Stimulated activated CD8-positive, alpha-beta memory T cell treated with anti-CD3 and anti-CD28 coated beads, Interleukin-15, amount 100 ng/mL, for 4 hours (primary cell): ENCODE data around the gene ALS2CL.

Source experiments
- DNase-seq, 2 donors: peaks; one replicate each; pipeline ENCODE4 v3.0.0-alpha.2; 2020; ENCODE audit warnings: low read depth in 2 of 2

Gene ALS2CL

GRCh38 chr3:46665763-46666452 is 27.6 kb downstream of the ALS2CL start:
- no peak for DNase-seq

GRCh38 chr3:46664971-46665762 is 28.3 kb downstream of the ALS2CL start:
- no peak for DNase-seq

GRCh38 chr3:46664188-46664970 is 29.1 kb downstream of the ALS2CL start:
- DNase-seq, result no peak

GRCh38 chr3:46663591-46664135 is 29.8 kb downstream of the ALS2CL start:
- DNase-seq, result no peak

DNA sequence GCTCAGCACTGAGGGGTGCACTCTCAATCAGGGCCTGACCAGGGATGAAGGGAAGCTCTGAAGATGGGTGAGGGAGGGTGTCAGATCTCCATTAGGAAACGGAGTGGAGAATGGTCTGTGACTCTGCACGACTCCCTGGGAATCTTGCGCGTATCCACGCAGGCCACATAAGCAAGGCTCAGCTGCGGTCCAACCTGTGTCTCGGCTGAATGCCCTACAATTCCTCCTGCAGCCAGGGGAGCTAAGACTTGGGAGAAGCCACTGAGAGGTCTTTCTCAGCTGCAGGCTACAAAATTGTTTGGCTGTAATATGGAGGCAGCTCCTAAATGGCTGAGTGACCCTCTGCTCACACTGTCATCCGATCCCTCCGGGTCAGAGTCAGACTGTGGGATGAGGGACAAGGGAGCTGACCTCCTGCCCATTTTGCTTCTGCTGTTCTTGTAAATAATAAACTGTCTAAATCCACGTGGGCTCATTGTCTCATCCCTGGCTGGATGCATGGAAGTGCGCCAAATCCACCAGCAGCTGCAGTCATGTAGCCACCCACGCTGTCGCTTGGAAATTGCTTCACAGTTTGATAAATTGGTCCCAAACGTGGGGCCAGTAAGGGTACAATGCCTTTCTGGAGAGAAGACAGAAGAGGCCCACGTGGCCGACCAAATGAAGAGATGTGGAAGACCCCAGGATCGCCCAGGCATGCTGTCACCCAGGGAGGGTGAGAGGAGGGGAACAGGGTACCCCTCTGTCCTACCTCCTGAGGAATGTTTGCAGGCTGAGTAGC is 30.5 kb downstream of the ALS2CL start:
- no peak for DNase-seq

DNA sequence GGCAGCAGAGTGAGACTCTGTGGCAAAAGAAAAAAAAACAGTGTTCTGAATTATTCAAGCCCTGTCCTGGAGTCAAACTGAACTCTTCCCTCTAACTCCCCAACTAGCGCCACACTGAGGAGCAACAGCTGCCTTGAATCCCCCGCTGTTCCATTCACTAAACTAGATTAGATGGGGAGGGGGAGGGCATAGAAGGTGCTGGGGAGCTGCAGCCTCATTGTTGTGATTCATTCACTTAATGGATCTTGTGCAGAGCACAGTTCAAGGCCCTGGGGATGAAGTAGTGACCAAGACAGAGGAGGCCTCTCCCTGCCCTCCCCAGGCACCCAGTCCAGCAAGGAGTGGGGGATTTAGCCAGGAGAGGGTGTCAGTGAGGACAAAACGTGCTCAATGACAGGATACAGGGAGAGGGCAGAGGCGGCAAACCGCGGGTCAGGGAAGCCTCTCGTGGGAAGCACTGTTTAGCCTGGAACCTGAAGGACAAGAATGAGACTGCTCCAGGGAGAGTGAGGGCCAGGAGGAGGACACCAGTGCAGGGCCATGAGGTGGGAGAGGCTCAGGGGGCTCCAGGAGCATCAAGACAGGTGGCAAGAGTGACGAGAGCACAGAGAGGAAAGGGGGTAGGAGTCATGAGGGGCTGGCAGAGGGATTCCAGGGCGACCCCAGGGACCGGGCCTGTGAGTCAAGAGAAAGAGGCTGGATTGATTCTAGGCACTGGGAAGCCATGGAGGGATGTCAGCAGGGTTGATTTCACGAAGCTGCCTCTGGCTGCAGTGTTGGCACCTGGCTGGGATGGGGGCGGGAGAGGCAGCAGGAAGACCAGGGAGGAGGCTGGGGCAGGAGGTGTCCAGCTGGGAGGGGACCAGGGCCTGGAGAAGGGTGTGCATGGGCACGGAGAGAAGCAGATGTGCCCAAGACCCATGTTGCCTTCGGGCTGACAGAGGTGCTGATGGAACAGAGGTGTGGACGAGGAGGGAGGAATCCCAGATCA is 31.4 kb downstream of the ALS2CL start:
- DNase-seq, result no peak

GRCh38 chr3:46660543-46661523 is 32.6 kb downstream of the ALS2CL start:
- DNase-seq, result no peak

GRCh38 chr3:46660003-46660402 is 33.5 kb downstream of the ALS2CL start:
- DNase-seq, result no peak

DNA sequence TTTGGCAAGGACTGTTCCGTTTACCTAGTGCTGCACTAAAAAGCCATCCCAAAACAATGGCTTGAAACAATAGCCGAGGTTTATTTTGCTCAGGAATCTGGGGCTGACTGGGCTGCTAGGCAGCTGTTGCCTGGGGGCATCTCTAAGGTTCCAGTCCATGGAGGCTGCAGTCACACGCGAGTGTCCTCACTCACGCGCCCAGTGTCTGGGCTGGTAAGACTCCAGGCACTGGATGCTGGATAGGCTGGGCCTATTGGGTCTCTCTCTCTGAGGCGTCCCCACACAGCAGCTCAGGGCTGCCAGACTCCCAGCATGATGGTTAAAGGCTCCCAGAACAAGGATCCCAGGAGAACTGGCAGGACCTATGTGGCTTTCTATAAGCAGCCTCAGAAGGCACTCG is 34.2 kb downstream of the ALS2CL start:
- no peak for DNase-seq

GRCh38 chr3:46656778-46657556 is 36.5 kb downstream of the ALS2CL start:
- DNase-seq, result no peak

DNA sequence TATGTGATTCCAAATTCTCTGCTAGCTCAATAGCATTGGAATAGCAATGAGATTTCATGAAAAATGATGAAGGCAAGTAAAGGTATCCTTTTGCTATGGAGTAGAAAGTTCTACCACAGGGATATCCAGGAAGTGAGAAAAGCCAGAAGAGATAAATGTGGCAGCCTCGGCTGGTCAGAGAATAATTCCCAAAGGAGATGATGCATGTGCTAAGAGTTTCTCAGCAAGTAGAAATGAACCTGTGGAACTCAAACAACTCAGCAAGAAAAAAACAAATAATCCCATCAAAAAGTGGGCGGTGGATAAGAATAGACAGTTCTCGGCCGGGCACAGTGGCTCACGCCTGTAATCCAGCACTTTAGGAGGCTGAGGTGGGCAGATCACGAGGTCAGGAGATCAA is 38.2 kb downstream of the ALS2CL start:
- DNase-seq, result no peak

- no peak for DNase-seq
Observed at GRCh38 chr3:46651084-46651483, 42.4 kb downstream of the ALS2CL start.

- DNase-seq, result no peak
Observed at GRCh38 chr3:46649436-46649835, 44.0 kb downstream of the ALS2CL start.

GRCh38 chr3:46648096-46648495 is 45.4 kb downstream of the ALS2CL start:
- DNase-seq, result no peak

DNA sequence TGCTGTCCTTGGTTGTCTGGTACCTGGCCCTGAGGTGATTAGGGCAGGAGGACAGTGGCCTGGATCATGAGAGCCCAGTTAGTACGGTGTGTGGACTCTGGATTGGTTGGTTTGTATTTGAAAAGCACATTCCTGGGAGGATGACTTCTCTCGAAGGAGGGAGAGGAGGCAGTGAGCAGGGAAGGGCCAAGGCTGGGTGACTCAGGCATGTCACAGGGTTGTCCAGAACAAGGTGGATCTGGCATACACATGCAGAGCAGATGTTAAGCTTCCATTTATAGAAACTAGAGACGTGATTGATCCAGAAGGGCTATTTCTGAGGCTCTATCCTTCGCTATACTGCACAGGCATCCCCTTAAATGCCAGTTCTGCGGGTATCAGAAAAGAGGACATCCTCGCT is 46.8 kb downstream of the ALS2CL start:
- no peak for DNase-seq

- no peak for DNase-seq
Observed at GRCh38 chr3:46643701-46644100, 49.8 kb downstream of the ALS2CL start.

GRCh38 chr3:46642971-46643370 is 50.5 kb downstream of the ALS2CL start:
- no peak for DNase-seq

GRCh38 chr3:46640927-46641326 is 52.6 kb downstream of the ALS2CL start:
- DNase-seq, result no peak
